K562 (cell line): ENCODE measurements around the gene DOCK8.

Experiments used
- ATF2 ChIP-seq: sonication (generic); formaldehyde crosslinking; IDR thresholded peaks from 2 replicates; pipeline ENCODE4 v1.8.1; 2022; ENCODE audit warnings: missing genetic modification reagents
- SMARCC2 ChIP-seq: fragments of 450-650 bp; IDR thresholded peaks from 2 replicates; pipeline ENCODE4 v1.6.1; 2017; ENCODE audit warnings: antibody characterized with exemption, moderate library complexity, mild to moderate bottlenecking, low read depth
- TF ChIP-seq, protein P1 (sequence below): fragments of 450-650 bp; IDR thresholded peaks from 2 replicates; pipeline ENCODE4 v1.6.1; 2017; ENCODE audit warnings: antibody characterized with exemption, mild to moderate bottlenecking

DNA sequence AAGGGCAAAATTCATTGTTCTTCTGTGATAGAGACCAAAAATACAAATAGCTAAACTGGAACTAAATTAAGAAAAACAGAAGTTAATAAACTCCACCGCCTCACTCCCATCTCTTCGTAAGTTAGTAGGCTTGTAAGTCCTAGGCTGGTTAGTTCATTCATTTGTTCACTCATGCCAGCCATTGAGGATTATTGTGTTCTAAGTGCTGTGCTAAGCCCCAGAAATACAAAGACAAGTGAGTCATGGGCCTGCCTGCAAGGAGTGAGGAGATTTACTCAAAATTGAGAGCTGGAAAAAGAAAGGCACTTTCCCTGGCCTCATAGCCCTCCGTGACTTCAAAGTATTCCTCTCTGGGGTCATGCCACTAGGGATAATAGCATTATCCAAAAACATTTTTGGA lies 8.5 kb downstream of the DOCK8 start:
- TF ChIP-seq ATF2 (CRISPR knock-in tag) (no peak), SMARCC2 (no peak)
- TF ChIP-seq, protein P1, sequence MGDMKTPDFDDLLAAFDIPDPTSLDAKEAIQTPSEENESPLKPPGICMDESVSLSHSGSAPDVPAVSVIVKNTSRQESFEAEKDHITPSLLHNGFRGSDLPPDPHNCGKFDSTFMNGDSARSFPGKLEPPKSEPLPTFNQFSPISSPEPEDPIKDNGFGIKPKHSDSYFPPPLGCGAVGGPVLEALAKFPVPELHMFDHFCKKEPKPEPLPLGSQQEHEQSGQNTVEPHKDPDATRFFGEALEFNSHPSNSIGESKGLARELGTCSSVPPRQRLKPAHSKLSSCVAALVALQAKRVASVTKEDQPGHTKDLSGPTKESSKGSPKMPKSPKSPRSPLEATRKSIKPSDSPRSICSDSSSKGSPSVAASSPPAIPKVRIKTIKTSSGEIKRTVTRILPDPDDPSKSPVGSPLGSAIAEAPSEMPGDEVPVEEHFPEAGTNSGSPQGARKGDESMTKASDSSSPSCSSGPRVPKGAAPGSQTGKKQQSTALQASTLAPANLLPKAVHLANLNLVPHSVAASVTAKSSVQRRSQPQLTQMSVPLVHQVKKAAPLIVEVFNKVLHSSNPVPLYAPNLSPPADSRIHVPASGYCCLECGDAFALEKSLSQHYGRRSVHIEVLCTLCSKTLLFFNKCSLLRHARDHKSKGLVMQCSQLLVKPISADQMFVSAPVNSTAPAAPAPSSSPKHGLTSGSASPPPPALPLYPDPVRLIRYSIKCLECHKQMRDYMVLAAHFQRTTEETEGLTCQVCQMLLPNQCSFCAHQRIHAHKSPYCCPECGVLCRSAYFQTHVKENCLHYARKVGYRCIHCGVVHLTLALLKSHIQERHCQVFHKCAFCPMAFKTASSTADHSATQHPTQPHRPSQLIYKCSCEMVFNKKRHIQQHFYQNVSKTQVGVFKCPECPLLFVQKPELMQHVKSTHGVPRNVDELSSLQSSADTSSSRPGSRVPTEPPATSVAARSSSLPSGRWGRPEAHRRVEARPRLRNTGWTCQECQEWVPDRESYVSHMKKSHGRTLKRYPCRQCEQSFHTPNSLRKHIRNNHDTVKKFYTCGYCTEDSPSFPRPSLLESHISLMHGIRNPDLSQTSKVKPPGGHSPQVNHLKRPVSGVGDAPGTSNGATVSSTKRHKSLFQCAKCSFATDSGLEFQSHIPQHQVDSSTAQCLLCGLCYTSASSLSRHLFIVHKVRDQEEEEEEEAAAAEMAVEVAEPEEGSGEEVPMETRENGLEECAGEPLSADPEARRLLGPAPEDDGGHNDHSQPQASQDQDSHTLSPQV = no peak
